ENCODE results near the gene CYFIP2.
"Not testable (repeated sequence)": the region's sequence is repeated elsewhere in the genome, so short reads cannot be mapped to it uniquely, and the experiment has no call there.

DNA sequence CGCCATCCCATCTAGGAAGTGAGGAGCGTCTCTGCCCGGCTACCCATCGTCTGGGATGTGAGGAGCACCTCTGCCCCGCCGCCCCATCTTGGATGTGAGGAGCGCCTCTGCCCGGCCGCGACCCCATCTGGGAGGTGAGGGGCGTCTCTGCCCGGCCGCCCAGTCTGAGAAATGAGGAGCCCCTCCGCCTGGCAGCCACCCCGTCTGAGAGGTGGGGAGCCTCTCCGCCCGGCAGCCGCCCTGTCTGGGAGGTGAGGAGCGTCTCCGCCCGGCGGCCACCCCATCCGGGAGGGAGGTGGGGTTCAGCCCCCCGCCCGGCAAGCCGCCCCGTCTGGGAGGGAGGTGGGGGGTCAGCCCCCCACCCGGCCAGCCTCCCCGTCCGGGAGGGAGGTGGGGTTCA, 153.6 kb downstream of the CYFIP2 start:
- TF ChIP-seq, protein P1, sequence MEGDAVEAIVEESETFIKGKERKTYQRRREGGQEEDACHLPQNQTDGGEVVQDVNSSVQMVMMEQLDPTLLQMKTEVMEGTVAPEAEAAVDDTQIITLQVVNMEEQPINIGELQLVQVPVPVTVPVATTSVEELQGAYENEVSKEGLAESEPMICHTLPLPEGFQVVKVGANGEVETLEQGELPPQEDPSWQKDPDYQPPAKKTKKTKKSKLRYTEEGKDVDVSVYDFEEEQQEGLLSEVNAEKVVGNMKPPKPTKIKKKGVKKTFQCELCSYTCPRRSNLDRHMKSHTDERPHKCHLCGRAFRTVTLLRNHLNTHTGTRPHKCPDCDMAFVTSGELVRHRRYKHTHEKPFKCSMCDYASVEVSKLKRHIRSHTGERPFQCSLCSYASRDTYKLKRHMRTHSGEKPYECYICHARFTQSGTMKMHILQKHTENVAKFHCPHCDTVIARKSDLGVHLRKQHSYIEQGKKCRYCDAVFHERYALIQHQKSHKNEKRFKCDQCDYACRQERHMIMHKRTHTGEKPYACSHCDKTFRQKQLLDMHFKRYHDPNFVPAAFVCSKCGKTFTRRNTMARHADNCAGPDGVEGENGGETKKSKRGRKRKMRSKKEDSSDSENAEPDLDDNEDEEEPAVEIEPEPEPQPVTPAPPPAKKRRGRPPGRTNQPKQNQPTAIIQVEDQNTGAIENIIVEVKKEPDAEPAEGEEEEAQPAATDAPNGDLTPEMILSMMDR (IDR thresholded peaks at IDR 0.05; ENCODE audit: insufficient read depth, low read depth, low read length) = not testable (repeated sequence)
- not testable (repeated sequence) for TF ChIP-seq EZH2 (IDR thresholded peaks at IDR 0.05; ENCODE audit: insufficient read depth, low read length)
